ENCODE results near the gene LRRC8E.

GRCh38 chr19:7874897-7875273 lies 13.4 kb upstream of the LRRC8E start:
- TF ChIP-seq CTCF (conservative IDR thresholded peaks at IDR 0.05; ENCODE audit: low read depth, low read length), result no peak
- TF ChIP-seq EZH2 (IDR thresholded peaks at IDR 0.05; ENCODE audit: borderline replicate concordance, low read depth, low read length, poor library complexity, severe bottlenecking), result no peak

Data from A673 (cell line).